GM23338 (cell line): ENCODE measurements around the gene NUDT11.

Experiments used
- CREB1 ChIP-seq: fragments of 250-450 bp; sonication (Bioruptor Pico); IDR thresholded peaks from 2 replicates; pipeline ENCODE4 v1.5.0; 2020; ENCODE audit warnings: low read depth, mild to moderate bottlenecking, moderate library complexity
- EZH2 ChIP-seq: fragments of 200-600 bp; sonication (generic); IDR thresholded peaks from one replicate; pipeline ENCODE4 v1.8.0; 2017; ENCODE audit warnings: antibody characterized with exemption, mild to moderate bottlenecking, low read depth; ENCODE audit not compliant: unreplicated experiment
- EZH2phosphoT487 ChIP-seq: fragments of 200-600 bp; sonication (generic); IDR thresholded peaks from one replicate; pipeline ENCODE4 v1.8.1; 2018; ENCODE audit warnings: antibody characterized with exemption; ENCODE audit not compliant: unreplicated experiment
- JUNB ChIP-seq: IDR thresholded peaks from one replicate; pipeline ENCODE4 v1.6.1; 2016; ENCODE audit warnings: antibody characterized with exemption; ENCODE audit not compliant: unreplicated experiment
- POLR2AphosphoS5 ChIP-seq: IDR thresholded peaks from 2 replicates; pipeline ENCODE4 v1.6.1; 2016; ENCODE audit warnings: antibody characterized with exemption, low read depth
- REST ChIP-seq: IDR thresholded peaks from one replicate; pipeline ENCODE4 v1.6.1; 2018; ENCODE audit warnings: antibody characterized with exemption; ENCODE audit not compliant: unreplicated experiment
- TF ChIP-seq, protein P1 (sequence below), 2 experiments: fragments of 200-600 bp in 1 of 2; sonication (generic) in 1 of 2; conservative IDR thresholded peaks; 2 replicates each; pipeline versions ENCODE4 v1.5.1 to v1.6.1; 2016 to 2017; ENCODE audit warnings: antibody characterized with exemption in 2 of 2, low read depth in 2 of 2, mild to moderate bottlenecking in 2 of 2, moderate library complexity in 1 of 2

DNA sequence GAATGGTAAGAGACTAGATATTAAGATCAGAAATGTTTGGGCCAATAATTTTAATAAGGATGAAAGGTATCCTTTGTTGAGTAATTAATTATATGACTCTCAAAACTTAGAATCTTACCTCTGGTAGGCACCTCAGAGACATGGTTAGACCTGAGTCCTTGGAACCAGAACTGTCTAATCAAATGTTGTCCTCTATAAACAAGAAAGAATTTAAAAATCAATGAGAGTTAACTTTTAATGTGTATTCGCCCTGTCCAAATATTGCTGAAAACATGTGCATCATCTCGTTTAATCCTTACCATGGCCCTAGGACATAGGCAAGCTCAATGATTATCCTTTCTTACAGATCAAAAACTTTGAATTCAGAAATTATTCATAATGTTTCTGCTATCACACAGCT is 24.0 kb upstream of the NUDT11 start:
- TF ChIP-seq, protein P1, sequence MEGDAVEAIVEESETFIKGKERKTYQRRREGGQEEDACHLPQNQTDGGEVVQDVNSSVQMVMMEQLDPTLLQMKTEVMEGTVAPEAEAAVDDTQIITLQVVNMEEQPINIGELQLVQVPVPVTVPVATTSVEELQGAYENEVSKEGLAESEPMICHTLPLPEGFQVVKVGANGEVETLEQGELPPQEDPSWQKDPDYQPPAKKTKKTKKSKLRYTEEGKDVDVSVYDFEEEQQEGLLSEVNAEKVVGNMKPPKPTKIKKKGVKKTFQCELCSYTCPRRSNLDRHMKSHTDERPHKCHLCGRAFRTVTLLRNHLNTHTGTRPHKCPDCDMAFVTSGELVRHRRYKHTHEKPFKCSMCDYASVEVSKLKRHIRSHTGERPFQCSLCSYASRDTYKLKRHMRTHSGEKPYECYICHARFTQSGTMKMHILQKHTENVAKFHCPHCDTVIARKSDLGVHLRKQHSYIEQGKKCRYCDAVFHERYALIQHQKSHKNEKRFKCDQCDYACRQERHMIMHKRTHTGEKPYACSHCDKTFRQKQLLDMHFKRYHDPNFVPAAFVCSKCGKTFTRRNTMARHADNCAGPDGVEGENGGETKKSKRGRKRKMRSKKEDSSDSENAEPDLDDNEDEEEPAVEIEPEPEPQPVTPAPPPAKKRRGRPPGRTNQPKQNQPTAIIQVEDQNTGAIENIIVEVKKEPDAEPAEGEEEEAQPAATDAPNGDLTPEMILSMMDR (conservative IDR thresholded peaks at IDR 0.05; ENCODE audit: low read depth in 2 of 2): no peak
- no peak for TF ChIP-seq POLR2AphosphoS5
- no peak for TF ChIP-seq EZH2phosphoT487
- TF ChIP-seq REST: no peak
- no peak for TF ChIP-seq EZH2
- TF ChIP-seq JUNB: no peak
- no peak for TF ChIP-seq CREB1 (CRISPR knock-in tag)
